GM19468 (cell line): ENCODE results near the gene CD101.

Experiments
- ATAC-seq: cut with Tn5 transposase; IDR thresholded peaks from one replicate; pipeline ENCODE4 v1.9.1; 2021; ENCODE audit warnings: mild to moderate bottlenecking, moderate library complexity, moderate number of reproducible peaks; ENCODE audit not compliant: unreplicated experiment; ENCODE audit errors: extremely low read depth

Gene CD101

DNA sequence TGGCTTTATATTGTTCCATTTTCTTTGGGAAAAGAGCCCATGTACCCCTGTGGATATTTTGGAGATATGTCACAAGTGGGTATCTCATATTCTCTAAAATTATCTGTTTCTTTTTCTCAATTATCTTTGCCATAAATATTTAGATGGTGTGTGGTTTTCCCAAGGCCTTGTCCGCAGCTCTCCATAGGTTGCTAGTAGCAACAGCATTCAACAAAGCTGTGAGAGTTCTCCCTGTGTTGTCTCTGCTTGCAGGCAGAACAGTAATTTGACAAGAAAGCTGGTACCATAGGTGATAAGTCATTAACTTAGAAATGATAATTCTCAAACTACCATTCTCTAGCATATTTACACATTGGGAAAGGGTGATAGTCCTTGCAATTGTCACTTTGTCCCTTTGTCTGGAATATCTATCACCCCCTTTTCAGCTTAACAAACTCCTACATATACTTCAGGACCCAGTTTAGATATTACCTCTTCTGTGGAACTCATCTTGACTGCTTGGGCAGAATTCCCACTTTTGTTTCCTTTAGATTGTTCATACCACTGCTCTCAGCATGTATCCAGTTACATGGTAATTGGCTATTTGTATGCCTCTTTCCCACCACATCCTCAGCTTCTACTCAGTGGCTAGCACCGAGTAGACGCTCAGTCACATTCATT is 8.9 kb downstream of the CD101 start:
- no peak for ATAC-seq

DNA sequence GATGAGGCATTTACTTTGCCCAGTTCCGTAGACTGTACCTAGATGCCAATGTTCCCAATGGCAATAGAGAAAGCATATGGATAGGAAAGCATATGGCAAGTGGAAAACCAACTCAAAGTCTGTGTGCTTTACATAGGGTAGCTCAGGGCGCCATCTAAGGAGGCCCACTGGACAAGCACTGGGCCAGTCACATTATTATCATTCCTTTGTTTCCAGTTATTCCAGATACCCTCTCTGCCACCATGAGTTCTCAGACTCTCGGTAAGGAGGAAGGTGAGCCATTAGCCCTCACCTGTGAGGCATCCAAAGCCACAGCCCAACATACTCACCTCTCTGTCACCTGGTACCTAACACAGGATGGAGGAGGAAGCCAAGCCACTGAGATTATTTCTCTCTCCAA is 9.8 kb downstream of the CD101 start:
- no peak for ATAC-seq

DNA sequence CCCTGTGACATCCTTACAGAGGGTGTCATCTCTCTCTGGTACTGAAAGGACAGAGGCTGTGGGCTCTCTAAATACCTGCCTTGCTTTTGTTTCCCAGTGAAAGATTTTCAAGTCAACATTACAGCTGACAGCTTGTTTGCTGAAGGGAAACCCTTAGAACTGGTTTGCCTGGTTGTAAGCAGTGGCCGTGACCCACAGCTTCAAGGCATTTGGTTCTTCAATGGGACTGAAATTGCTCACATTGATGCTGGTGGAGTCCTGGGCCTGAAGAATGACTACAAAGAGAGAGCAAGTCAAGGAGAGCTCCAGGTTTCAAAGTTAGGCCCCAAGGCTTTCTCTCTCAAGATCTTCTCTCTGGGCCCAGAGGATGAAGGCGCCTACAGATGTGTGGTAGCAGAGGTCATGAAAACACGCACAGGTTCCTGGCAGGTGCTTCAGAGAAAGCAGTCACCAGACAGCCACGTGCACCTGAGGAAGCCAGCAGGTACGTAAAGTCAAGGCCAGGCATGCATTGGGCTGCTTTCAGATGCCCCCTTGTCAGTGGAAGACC is 11.8 kb downstream of the CD101 start:
- ATAC-seq: no peak

DNA sequence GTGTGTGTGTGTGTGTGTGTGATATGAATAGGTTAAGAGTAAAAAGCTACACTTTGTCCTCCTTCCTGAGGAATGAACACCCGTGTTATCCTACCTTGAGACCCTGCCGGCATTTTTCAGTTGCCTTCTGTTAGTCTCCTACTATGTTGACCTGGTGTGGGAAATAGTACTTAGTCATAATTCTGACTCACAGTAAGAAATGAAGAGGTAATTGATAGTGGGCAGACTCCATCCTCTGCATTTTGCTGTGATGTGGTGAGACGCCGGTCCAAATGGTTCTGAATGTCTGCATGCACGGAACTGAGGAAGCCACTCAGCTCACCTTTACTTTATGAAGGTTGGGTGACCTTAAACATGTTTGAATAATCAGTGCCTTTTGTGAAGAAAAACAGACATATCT is 12.6 kb downstream of the CD101 start:
- ATAC-seq: no peak

DNA sequence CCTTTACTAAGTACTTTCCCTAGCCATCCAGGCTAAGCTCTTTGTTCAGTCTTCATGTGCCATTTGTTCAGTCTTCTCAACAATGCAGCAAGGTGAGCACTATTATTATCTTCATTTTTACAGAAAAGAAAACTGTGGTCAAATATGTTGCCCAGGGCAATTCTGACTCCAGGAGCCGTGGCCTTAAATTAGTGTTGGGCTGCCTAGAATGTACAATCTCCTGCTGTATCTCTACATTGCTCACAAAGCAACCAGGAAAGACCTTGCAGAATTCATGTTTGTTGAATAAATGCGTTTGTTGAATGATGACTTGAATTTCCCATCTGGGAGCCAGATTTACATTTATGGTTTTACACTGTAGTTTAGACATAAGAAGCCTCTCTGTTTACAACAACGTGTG is 14.2 kb downstream of the CD101 start:
- no peak for ATAC-seq

DNA sequence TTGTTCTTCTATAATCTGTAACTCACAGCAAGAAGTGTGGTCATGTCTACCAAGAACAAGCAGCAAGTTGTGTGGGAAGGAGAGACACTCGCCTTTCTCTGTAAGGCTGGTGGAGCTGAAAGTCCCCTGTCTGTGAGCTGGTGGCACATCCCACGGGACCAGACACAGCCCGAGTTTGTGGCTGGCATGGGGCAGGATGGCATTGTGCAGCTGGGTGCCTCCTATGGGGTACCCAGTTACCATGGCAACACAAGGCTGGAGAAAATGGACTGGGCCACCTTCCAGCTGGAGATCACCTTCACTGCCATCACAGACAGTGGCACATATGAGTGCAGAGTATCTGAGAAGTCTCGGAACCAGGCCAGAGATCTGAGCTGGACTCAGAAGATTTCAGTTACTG is 15.5 kb downstream of the CD101 start:
- no peak for ATAC-seq

DNA sequence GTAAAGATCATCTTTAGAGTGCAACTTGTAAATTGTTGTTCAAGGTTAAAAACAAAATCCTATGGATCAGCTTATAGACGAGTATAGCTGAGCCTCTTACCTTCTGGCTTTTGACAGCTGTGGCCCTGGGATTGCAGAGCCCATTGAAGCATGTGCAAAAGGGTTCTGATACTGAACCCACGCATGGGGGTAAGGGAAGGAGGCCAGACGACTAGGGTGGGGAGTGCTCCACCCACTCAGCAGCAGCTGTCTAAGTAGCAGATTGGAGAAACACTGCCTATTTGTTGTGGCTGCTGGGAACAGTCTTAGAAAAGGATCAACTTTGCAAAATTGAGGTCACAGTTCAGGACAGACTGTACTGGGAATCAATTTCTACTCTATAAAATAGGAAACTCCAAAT is 16.1 kb downstream of the CD101 start:
- ATAC-seq: no peak

DNA sequence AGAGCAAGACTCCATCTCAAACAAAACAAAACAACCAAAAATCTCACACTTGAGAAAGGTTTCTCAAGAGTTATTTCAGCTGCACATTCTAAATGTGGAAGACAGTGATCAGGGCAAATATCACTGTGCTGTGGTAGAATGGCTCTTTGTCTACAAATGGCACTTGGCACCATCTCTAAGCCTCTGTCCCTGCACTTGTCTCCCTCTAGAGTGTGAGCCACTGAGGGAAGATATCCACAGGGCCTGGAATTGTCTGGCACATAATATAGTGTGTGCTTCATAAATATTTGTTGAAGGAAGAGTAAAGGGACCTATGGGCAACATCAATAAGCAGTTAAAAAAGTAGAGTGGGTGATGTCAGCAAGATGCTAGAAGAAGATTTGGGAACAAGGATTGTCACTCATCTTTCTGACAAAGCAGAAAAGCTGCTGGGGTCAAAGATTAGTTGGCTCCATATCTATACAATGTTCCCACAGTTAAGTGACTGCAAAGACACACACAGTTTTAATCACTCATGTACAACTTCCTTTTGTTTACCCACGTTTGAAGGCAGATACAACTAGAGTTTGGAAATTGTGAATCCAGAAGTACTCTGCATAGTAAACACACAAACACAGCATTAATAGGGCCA is 19.1 kb downstream of the CD101 start:
- ATAC-seq: no peak

DNA sequence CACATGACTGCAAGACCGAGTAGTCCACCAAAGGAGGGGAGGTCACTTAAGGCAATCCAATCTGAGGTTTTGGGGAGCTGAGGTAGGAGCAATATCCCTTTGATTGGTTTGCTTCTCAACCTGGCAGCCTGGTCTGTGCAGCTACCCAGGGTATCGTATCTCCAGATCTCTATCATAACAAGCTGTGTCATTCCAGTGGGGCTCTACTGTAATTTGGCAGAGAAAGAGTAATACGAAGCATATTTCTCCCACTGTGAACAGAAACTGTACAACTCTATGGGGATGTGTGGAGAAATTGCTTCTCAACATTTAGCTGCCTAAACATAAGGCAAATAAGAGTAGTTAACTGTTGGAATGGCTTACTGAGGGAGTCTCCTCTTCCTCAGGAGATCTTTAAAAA is 20.6 kb downstream of the CD101 start:
- ATAC-seq: no peak

DNA sequence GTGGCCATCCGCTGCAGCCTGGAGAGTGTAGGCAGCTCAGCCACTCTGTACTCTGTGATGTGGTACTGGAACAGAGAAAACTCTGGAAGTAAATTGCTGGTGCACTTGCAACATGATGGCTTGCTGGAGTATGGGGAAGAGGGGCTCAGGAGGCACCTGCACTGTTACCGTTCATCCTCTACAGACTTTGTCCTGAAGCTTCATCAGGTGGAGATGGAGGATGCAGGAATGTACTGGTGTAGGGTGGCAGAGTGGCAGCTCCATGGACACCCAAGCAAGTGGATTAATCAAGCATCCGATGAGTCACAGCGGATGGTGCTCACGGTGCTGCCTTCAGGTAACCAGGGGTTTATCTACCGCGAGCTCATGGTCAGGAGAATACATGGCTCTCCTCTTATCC is 24.0 kb downstream of the CD101 start:
- no peak for ATAC-seq

DNA sequence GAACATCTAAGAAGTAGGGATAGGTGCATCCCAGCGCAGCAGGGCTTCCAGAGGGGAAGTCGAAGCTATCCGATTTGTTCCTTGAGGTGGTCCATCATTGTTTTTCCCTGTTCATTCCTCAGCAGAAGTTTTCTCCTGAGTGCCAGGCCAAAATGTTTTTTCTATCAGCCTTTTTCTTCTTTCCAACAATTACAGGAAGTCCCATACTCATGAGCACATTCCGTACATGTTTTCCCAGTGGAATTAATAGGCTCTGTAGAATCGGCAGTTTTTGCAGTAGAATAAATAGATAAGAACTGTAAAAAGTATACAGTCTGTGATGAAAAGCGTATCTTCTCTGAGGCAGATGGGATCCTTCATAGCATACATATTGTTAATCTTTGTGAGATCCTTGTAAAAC is 24.8 kb downstream of the CD101 start:
- no peak for ATAC-seq

DNA sequence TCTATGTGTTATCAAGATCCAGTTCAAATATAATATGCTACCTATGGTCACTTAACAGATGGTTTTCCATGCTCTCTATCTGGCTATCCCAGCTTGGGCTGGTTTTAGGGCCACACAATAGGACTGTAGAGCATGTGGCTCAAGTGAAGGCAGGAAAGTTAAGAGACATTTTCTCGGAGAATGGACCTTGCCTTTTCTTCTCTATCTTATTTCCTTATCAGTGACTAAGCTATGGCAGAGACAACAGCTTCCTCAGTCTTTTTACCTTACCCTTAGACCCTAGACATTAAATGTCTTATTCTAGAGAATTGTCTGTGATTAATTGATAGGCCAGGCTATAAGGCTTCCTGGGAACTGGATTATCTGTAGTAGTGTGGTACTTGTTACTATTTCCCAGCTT is 28.1 kb downstream of the CD101 start:
- no peak for ATAC-seq

DNA sequence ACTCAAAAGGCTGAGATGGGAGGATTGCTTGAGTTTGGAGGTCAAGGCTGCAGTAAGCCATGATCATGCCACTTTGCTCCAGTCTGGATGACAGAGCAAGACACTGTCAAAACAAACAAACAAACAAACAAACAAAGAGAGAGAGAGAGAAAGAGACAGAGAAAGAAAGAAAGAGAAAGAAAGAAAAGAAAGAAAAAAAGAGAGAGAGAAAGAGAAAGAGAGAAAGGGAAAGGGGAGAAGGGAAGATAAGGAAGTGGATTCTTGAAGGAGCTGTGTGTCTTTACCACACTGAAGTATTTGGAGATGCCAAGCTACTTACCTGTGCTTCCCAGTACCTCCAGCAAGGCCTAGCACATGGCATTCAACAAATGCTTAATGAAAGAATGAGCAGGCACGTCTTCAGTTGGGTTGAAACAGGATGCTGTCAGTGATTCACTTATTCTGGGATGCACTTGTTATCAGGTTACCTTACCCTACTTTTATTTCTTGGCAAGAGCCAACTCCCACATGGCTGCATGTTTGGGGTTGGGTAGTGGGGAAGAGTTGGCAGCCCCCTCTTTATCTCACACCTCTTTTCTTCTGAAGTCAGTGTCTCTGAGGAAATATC is 28.8 kb downstream of the CD101 start:
- no peak for ATAC-seq

DNA sequence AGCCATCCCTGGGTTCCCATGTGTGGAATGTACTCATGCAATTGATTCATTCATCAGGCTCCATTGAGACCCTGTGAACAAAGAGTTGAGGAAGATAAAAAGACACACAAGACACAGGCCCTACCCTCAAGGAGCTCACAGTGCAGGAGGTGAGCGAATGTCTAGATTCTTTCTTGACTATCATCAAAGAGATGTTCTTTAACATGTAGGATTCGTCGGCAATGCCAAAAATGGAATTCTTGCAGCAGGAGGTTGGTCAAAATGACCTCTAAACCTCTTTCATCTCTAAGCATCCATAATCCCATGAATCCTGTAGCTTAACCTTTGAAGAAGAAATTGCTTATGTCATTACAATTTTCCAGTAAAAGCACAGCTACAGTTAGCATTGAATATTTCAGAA is 30.7 kb downstream of the CD101 start:
- no peak for ATAC-seq

DNA sequence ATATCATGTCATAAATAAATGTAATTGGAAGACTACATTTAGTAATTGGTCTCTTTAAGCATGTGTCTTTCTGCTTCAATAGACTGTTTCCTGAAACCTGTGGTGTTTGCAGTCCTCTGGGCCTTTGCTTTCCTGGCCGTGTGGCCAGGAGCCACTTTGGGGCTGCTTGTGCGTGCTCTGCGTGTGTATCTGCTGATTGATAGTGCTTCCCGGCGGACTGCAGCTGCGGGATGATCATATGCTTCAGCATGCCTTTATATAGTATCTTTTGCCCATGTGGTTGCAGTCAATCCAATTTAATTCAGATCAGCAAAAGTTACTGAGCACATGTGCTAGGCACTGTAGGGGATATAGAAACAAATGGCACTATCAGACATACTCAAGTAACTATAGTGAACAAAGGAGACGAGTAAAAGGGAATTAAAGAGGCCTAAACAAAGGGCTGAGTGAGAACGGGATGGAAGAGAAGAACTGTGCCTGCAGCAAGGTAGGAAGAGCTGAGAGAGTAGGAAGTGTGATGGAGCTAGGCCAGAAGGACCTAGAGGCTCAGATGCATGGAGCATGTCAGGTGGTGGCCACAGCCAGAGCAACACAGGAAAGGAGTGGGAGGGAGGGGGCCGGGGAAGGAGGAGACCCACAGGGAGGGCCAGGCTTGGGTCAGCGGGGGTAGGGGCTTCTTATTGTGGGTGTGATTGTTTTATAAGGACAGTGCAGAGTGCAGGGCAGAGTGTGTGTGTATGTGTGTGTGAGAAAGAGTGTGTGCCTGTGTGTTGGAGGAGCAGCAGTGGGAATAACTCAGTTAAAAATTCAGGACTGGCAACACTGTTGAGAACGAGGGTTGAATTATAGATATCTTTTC is 31.4 kb downstream of the CD101 start:
- ATAC-seq: no peak

DNA sequence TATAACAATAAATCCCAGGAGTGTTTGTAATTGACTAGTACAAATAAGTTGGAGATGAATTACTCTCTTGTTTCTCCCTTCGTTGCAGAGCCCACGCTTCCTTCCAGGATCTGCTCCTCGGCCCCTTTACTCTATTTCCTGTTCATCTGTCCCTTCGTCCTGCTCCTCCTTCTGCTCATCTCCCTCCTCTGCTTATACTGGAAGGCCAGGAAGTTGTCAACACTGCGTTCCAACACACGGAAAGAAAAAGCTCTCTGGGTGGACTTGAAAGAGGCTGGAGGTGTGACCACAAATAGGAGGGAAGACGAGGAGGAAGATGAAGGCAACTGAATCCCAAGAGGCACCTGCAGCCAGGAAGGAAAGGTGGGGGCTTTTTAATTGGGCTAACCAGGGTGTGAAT is 32.2 kb downstream of the CD101 start:
- no peak for ATAC-seq

DNA sequence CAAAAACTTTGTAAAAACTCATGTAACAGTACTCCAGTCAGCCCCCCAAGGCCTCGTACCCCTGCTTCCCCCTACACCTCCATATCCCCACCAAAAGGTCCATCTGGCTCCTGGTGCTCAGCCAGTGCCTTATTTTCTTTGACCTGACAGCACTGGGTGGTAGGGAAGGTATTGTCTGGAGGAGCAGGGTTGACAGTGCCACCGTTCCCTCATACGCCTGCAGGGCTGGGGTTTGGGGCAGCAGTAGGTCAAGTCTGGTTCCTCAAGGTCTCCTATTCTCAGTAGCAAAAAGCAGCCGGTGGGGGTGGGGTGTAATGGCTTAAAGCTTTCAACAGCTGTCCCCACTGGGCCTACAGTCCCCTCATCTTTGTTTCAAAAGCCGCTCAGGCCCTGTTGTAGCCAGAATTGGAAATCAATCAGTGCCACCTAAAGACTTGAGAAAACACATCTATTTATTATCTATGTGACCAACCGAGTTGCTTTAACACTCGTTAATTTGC is 33.3 kb downstream of the CD101 start:
- no peak for ATAC-seq

DNA sequence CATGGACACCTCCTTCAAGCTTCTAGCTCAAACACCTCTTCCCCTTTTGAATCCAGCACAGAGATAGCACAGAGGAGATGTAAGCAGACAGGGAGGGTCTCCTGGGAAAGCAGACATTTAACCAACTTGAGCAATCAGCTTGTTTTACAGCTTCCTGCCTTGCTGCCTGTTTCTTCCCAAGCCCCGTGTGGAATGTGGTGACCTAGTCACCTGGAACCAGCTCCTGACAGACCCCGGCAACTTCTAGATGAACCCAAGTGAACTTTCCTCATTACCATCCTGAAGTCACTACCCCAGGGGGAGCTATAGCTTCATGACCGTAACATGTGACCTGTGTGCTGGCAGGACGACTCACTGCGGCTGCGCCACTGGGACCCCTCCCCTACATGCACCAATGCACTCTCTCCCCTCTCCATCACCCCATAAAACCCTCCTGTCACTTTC is 34.5 kb downstream of the CD101 start:
- ATAC-seq: no peak

DNA sequence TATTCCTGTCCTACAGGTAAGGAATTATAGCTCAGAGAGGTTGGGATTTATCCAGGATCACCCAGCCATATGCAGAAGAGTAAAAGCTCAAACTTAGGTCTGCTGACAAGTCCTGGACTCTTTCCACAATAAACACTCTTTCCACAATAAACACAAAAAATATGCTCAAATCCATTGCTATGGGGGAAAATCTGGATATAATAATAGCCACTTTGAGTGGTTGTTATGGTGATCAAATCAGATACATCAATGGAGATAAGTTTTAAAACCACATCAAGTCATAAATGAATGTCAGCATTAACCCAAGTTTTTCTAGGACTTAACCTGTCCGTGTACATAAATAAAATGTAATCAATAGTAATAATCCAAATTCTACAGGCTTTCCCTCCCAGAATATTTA is 36.2 kb downstream of the CD101 start:
- ATAC-seq: no peak

DNA sequence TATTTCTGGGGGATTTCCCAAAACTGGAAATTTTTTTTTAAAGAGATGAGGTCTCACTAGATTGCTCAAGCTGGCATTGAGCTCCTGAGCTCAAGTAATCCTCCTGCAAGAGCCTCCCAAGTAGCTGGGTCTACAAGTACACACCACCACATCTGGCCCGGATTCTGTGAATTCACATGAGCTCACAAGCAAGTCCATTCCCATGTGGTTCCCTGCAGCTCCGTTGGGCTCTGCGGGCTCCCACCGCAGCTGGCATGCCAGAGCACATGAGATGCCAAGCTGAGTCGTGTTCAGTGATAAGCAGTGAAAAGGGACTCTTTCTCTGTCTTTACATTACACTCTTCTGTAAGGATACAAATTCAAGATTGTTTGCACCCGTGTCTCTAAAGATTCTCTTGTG is 36.7 kb downstream of the CD101 start:
- no peak for ATAC-seq

DNA sequence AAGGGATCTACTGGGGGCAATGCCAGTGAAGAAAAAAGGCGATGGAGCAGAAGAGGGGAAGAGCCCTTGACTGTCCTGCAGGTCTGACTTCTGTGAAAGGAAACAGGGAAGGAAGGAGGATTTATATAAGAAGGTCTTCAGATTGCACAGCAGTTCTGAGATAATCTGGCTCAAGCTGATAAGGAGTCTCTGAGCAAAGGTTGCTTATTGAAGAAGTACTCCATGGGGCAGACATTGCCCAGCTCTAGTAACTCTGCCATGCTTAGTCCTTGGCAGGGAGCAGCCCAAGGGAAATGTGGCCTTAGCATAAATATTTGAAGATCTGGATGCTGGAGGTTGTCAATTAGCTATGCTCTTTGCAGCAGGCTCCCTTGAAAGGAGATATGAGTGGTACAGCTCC is 42.7 kb downstream of the CD101 start:
- ATAC-seq: no peak
